GM10847 (cell line): ENCODE measurements around the gene CLDN9.

Experiments used
- POLR2A ChIP-seq: IDR thresholded peaks from 2 replicates; pipeline ENCODE4 v1.6.1; 2011; ENCODE audit not compliant: insufficient read length; ENCODE audit errors: extremely low read depth

Gene CLDN9

DNA sequence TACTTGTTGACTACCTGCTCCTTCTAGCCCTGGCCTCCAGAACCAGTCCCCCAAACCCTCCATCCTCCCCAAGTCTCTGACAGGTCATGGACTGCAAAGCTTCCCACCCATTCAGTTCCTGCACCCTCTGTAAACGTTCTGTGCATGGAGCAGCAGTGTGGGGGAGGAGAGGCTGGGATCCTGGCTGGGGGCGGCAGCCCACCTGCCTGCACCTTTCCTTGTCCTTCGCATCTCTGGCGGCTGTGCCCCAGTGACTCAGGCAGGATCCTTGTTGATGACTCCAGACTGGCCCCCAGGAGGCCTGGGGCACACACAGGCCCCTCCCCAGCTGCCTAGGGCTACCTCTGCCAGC lies 30.8 kb upstream of the CLDN9 start:
- no peak for TF ChIP-seq POLR2A

DNA sequence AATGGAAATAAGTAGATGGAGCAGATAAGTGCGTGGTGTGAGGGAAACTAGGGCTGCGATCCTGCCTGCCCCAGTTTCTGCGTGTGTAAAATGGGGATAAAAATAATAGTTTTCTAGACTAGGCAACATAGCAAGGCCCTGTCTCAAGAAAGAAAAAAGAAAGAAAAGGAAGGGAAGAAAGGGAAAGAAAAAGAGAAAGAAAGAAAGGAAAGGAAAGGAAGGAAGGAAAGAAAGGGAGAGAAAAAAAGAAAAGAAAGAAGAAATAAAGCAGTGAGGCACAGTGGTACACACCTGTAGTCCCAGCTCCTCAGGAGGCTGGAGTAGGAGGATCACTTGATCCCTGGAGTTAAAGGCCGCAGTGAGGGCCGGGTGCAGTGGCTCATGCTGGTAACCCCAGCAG lies 30.3 kb upstream of the CLDN9 start:
- no peak for TF ChIP-seq POLR2A

DNA sequence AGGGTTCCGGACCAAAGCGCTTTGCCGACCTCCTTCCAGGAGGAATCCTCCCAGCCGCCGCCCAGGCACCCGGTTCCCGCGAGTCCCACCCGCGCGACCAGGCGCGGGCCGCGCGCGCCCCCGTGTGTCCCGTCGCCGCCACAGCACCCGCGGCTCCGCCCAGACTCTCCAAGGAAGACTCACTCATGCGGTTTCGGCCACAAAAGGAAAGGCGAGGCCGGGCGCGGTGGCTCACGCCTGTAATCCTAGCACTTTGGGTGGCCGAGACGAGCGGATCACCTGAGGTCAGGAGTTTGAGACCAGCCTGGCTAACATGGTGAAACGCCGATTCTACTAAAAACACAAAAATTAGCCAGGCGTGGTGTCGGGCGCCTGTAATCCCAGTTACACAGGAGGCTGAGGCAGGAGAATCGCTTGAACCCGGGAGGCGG lies 29.0 kb upstream of the CLDN9 start:
- no peak for TF ChIP-seq POLR2A

DNA sequence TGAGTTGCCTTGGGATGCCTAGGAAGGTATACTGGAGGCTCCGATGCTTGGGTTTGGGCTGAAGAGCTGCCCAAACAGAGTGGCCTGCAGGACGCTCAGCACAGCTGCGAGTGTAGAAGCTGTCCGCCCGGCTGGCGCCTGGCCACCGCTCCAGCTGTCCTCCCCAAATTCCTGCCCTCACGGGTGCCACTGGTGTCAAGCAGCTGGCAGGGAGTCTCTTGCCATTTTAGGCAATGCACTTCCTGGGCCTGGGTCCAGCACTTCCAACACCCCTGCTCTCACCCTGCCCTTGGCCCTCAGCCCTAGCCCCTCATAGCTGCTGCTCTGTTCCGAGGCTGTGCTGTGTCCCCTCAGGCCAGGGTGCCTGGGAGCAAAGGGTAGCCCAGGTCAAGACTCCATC lies 27.3 kb upstream of the CLDN9 start:
- no peak for TF ChIP-seq POLR2A

DNA sequence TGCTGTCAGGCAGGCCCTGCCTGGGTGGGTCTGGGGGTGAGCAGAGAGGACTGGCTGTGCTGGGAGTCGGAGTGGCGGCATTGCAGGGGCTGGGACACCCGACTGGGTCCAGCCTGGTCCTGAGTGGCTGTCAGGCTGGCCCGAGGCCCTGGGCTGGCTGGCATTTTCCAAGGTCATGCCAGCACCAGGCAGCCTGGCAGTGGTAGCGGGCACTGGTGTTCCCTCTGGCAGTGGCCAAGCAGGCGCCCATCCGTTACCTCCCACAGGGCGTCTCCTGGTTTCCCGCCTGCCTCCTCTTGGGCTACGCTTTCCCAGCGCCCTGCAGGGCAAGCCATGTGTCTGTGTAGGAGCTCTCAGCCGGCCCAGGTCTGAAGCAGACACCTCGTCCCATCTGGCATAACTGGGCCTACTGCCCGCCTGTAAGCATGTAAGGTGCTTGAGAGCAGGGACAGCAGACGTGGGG lies 26.8 kb upstream of the CLDN9 start:
- no peak for TF ChIP-seq POLR2A

DNA sequence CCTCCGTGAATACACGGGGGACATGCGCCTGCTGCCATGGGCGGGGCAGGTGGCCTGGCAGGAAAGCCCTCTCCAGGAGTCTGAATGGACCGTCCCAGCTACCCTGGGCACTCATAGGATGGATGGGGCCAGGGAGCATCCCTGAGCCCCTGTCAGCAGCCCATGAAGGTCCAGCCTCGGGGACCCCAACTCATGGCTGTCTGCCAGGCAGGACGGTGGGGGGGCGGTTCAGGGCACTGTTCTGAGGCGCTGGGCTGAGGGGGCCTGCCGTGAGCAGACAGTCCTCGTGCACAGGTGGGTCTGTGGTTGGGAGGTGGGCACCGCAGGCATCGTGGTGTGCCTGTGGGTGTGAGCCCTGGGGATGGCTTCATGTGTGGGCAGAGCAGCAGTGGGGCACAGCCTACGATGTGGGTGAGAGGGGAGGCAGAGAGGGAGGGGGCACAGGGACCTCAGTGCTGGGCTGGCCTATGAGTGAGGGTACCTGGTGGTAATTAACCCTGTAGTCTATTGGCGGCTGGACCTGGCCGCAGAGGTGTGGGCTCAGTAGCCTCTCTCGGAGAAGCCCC lies 26.0 kb upstream of the CLDN9 start:
- no peak for TF ChIP-seq POLR2A

DNA sequence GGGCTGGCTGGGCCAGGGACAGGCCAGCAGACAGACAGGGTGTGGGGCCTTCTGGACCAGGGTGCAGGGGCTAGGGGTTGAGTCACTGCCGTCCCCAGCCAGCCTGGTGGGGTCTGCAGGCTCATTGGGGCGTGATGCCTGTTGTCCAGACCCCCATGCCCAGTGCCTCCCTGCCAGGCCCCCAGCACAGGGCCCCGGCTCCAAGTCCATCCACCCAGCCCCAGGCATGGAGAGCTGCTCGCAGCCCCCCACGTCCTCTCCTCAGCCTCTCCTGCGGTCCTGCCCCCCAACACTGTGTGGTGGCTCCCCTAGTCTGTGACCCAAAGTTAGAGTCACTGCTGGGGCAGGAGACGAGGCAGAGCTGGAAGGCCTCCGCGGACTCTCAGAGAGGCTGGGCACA lies 25.4 kb upstream of the CLDN9 start:
- no peak for TF ChIP-seq POLR2A

DNA sequence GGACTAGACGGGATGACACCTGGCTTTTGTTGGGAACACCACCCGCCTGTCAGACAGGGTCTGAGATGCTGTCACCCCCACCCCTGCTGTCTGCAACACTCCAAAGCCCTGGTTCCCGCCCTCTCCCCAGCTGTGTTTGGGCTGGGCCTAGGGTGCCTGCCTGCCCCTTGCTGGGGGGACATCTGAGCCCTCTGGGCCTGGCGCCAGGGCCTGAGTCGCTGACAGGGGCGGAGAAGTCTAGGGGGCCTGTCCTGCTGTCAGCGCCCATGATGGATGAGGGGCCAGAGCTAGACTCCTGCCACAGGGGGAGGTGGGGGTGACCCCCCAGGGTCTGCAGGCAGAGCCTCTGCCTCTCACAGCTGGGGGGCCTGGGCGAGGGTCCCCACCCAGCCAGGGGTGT lies 24.9 kb upstream of the CLDN9 start:
- no peak for TF ChIP-seq POLR2A

DNA sequence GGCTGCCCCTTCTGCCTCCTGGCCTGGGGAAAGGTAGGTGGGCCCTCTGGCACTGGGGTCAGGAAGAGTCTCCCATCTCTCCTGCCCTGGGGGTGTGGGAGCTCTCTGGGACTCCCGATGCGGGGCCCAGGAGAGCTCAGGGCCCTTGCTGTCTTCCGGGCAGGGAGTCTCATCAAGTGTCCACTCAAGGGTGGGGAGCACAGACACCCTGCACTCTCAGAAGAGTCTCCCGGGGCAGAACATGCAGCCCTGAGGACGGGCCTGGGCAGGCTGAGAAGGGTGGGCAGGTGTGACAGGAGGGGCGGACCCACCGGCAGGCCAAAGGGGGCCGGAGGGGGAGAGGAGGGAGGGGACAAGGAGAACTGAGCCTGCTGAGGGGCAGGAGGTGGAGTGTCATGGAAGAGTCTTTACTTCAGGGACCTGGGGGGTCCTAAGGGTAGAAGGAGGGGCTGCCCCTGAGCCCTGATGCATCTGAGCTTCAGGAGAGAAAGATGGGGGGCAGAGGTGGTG lies 24.1 kb upstream of the CLDN9 start:
- no peak for TF ChIP-seq POLR2A

DNA sequence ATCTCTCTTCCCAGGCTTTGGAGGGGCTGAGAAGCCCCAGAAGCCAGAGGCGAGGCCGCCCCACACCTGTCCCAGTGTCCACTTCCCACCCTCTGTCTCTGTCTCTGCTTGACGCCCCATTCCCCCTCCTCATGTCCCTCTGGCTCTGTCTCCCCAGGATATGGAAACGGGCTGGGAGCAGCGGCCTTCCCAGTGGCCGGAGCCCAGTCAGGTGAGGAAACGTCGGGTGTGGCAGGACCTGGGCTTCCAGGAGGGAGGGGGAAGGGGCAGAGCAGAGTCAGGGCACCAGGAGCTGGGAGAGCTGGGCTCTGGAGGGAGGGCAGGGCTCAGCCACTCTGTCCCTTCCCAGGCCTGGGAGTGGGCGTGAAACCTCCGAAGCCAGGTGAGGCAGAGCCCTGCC lies 21.8 kb upstream of the CLDN9 start:
- TF ChIP-seq POLR2A, result no peak

DNA sequence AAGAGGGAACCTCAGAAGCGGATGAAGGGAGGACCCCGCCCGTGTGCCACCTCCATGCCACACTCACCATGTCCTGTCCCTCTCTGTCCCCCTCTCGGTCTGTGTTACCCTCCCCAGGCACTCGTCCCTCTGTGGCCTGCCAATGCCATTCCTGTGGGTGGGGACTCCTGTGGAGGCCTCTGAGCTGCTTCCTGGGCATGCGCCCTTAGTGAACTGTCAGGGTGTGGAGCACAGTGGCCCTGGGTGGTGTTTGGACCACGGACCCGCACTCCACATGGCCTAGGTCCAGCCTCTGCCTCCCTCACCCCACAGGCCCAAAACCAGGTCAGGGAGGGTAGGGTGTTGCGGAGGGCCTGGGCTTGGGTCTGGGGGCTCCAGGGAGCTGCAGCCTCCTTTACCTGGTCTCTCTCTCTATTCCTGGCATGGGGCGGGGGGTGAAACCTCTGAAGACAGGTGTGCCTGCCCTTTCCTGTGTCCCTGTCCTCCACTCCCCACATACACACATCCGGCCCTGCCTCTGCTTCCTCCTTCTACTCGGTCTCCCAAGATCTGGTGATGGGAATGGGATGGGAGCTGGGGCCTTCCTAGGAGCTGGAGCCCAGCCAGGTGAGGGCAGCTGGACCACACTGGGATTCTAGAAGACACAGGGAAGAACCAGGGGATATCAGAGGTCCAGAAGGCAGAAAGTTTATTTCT lies 21.0 kb upstream of the CLDN9 start:
- TF ChIP-seq POLR2A, result no peak

DNA sequence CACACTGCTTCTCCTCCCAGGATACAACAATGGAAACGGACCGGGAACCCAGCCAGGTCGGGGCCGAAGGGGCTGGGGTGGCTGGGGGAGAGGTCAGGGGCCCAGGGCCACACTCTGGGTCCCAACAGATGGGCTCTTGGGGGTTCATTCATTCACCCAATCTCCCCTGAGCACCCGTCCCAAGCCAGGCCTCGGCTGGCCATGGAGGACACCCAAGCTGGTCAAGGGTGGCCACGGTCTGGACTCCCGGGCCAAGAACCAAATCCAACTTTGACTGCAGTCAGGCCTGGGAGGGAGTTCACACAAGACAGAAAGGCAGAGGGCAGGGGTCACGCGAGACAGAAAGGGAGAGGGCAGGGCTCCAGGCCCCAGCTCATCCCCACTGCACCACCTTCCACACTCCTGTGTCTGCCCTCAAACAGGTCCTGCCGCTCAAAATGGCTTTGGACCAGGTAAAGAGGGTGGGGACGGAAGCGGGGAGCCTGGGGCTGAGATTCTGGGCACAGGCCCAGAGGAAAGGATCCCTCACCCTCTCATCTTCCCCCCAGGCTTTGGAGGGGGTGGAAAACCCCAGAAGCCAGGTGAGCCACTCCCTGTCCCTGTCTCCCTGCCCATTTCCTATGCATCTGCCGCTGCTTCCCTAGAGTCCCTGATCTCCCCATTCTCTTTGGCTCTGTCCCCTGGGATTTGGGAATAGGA lies 20.2 kb upstream of the CLDN9 start:
- TF ChIP-seq POLR2A, result no peak

DNA sequence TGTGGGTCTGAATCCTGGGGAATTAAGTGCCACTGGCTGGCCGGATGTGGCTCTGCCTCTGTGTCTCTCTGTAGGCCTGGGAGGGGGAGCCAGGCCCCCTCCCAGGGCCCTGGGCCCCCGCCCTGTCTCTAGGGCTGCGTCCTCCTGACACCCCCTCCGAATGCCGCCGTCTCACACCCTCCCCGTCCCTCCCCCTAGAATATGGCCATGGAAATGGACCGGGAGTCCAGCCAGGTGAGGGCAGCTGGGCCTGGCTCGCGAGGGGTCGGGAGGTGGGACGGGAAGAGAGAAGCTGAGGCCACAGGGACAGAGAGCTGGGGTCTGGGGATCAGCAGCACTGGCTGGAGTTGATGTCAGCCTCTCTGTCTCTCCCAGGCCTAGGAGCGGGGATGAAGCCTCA lies 16.4 kb upstream of the CLDN9 start:
- TF ChIP-seq POLR2A, result no peak

DNA sequence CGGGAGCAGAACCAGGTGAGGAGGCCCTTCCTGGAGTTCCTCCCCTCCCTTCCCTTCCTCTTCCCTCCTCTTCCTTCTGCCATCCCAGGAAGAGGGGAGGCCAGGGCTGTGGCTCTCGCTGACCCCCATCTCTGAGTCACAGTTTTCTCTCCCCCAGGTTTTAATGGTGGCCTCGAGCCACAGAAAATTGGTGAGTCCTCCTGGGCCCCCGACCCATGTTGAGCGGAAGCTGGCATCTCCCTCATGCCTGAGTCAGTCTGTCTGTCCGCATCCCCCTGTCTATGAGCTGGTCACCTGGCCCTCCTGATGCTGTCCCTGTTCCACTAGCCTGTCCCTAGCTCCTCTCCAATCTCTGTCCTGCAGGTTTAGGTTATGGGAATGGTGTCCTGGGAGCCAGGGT lies 12.8 kb upstream of the CLDN9 start:
- no peak for TF ChIP-seq POLR2A

DNA sequence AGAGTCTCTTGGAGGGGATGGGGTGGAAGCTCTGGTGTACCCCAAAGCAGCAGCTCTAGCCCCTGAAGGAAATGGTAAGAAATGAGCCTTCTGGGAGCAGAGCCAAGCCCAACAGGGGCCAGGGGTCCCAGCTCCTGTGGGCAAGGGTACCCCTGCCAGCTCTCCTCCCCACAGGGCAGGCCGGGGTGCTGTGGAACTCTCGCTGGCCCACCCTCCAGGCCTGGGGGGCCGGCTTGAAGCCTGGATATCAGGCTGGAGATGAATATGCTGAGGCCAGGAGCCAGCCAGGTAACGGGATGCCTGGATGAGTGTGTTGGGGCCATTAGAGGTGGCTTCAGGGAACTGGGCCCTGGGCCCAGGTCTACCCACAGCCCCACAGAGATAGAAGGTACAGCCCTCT lies 12.2 kb upstream of the CLDN9 start:
- TF ChIP-seq POLR2A, result no peak

DNA sequence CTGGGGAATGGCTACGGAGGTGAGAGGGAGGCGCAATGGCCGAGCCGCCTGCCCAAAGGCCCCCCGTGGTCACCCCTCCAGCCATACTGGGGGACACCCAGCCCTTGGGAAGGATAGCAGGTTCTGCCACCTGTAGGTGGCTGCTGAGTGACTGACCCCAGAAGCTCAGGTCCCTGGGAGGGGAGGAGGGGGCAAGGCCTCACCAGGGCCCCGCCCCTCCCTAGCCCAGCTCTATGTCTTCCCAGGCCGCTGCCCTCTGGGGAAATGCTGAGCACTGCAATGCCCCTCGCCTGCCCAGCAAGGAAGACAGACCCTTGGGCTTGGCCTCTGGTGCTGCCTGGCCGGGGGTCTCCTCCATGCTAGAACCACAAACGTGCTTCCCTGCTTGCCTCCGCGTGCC lies 11.4 kb upstream of the CLDN9 start:
- TF ChIP-seq POLR2A, result no peak
